Thyroid gland (tissue), 4 donors: ENCODE results near the gene S100A2.

ENCODE experiments used
- CTCF ChIP-seq, 6 experiments: fragments of 200-600 bp in 3 of 6; fragments of 450-650 bp in 3 of 6; sonication (generic) in 3 of 6; IDR thresholded peaks; one replicate each; pipeline ENCODE4 v1.5.1; 2016 to 2019; ENCODE audit warnings: antibody characterized with exemption in 6 of 6, mild to moderate bottlenecking in 2 of 6, inconsistent platforms in 1 of 6, moderate library complexity in 1 of 6
- POLR2A ChIP-seq, 2 donors: fragments of 450-650 bp; IDR thresholded peaks; one replicate each; pipeline ENCODE4 v1.6.1; 2017; ENCODE audit warnings: antibody characterized with exemption in 2 of 2, mild to moderate bottlenecking in 2 of 2, moderate library complexity in 1 of 2

- TF ChIP-seq CTCF (IDR thresholded peaks at IDR 0.05) (no peak), POLR2A (IDR thresholded peaks at IDR 0.05) (no peak)
Observed at GRCh38 chr1:153599847-153600246, 34.2 kb upstream of the S100A2 start.
